Endothelial cell (in vitro differentiated cells): ENCODE measurements around the gene ARHGAP23. TPM values are rescaled to one million over a fixed set of nuclear protein-coding genes. Genes with fewer than 3 reads are reported as not detected.
A peak's percentile ranks its signal among the peaks of the same experiment; 100 is the strongest.

ENCODE experiments used
- DNase-seq: peaks from one replicate; pipeline ENCODE4 v3.0.0; 2021; ENCODE audit warnings: low spot score
- H3K27ac Mint-ChIP-seq: one replicate; pipeline ENCODE4 v1.8.0; 2021; ENCODE audit warnings: mixed read lengths, inconsistent platforms; ENCODE audit not compliant: unreplicated experiment
- H3K27me3 Mint-ChIP-seq: one replicate; pipeline ENCODE4 v1.8.0; 2021; ENCODE audit warnings: mild to moderate bottlenecking, moderate library complexity, mixed read lengths, inconsistent platforms; ENCODE audit not compliant: unreplicated experiment
- H3K36me3 Mint-ChIP-seq: one replicate; pipeline ENCODE4 v1.8.0; 2021; ENCODE audit warnings: mild to moderate bottlenecking, low read depth, mixed read lengths, inconsistent platforms; ENCODE audit not compliant: unreplicated experiment
- H3K4me1 Mint-ChIP-seq: one replicate; pipeline ENCODE4 v1.8.0; 2021; ENCODE audit warnings: mild to moderate bottlenecking, mixed read lengths, inconsistent platforms; ENCODE audit not compliant: unreplicated experiment
- H3K4me3 Mint-ChIP-seq: one replicate; pipeline ENCODE4 v1.8.0; 2021; ENCODE audit warnings: mild to moderate bottlenecking, mixed read lengths, inconsistent platforms; ENCODE audit not compliant: unreplicated experiment
- H3K9me3 Mint-ChIP-seq: one replicate; pipeline ENCODE4 v1.8.0; 2021; ENCODE audit warnings: mixed read lengths, inconsistent platforms; ENCODE audit not compliant: unreplicated experiment
- total RNA-seq: library from RNA; stranded (reverse); fragmentation: NEBNext Ultra II Directional; extraction: Animal tissue kit (Norgen Biotek cat#: 25700); gene quantifications from one replicate; pipeline ENCODE4 v1.2.1, GENCODE V29; 2021; ENCODE audit not compliant: unreplicated experiment
- TF ChIP-seq, protein P1 (sequence below): fragments of 200-600 bp; sonication (generic); IDR thresholded peaks from one replicate; pipeline ENCODE4 v1.5.0; 2021; ENCODE audit warnings: antibody characterized with exemption; ENCODE audit not compliant: unreplicated experiment

ARHGAP23 gene
- total RNA-seq, 1 donor from 2014 or later = 70.5 TPM

DNA sequence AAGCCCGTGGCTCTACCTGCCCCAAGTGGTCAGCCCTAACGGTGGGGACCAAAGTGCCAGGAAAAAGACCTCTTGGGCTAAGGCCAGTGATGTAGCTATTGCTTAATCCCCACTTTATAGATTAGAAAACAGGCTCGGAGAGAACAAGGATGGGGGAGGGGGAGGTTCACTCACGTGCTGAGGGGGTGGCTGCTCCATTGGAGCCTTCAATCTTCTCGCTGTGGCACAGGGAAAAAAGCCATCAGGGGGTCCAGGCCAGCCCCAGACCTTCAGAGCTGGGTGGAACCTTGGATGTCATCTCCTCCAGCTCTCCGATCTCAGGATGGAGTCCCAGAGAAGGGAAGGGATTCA is 131.6 kb downstream of the ARHGAP23 start:
- H3K4me1 Mint-ChIP-seq = peaks cover 18% of the 10 kb centered on the region
- H3K9me3 Mint-ChIP-seq = no peaks in the 10 kb centered on the region
- TF ChIP-seq, protein P1, sequence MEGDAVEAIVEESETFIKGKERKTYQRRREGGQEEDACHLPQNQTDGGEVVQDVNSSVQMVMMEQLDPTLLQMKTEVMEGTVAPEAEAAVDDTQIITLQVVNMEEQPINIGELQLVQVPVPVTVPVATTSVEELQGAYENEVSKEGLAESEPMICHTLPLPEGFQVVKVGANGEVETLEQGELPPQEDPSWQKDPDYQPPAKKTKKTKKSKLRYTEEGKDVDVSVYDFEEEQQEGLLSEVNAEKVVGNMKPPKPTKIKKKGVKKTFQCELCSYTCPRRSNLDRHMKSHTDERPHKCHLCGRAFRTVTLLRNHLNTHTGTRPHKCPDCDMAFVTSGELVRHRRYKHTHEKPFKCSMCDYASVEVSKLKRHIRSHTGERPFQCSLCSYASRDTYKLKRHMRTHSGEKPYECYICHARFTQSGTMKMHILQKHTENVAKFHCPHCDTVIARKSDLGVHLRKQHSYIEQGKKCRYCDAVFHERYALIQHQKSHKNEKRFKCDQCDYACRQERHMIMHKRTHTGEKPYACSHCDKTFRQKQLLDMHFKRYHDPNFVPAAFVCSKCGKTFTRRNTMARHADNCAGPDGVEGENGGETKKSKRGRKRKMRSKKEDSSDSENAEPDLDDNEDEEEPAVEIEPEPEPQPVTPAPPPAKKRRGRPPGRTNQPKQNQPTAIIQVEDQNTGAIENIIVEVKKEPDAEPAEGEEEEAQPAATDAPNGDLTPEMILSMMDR = no peak
- peaks cover 23% of the 10 kb centered on the region for H3K27me3 Mint-ChIP-seq
- H3K27ac Mint-ChIP-seq = no peak overlapping the region
- no peak for DNase-seq
- no peaks in the 10 kb centered on the region for H3K36me3 Mint-ChIP-seq
- no peak overlapping the region for H3K4me3 Mint-ChIP-seq

DNA sequence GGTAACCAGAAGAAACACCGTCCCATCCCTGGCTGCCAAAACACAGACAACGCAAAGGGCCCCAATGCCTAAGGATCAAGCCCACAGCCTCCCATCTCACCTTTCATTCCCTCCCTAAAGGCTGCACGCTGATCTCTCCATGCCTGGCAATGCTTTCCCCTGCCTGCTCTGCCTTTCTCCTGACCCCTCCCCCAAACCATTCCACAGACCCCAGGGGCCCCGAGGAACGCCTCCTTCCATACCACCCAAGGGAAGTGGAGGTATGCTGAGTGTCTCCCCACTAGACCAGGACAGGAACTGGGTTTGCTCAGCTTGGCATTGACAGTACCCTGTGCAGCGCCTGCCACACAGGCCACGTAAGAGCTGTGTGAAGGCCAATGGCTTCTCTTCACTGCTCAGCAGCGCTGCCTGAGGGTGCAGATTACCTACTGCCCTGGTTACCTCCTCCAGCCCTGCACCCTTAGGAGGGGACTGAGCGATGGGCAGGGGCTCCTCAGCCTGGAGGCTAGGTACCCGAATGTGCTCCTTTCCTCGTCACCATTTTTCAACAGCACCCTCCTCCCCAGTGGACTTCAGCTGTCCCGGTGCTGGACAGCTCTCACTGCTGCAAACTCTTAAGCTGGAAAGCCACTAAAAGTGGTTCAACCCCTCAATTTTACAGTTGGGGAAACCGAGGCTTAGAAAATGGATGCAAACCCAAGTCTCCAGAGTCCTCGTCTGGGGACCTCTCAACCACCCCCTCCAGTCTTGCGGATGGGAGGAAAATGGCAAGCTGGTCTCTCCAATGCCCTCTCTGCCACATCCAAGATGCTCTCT is 132.4 kb downstream of the ARHGAP23 start:
- H3K9me3 Mint-ChIP-seq = no peaks in the 10 kb centered on the region
- TF ChIP-seq, protein P1 = no peak
- H3K36me3 Mint-ChIP-seq = no peaks in the 10 kb centered on the region
- peak; percentile 39 for DNase-seq
- no peak overlapping the region for H3K4me3 Mint-ChIP-seq
- H3K27ac Mint-ChIP-seq = no peak overlapping the region
- peaks cover 29% of the 10 kb centered on the region for H3K27me3 Mint-ChIP-seq
- H3K4me1 Mint-ChIP-seq = peaks cover 18% of the 10 kb centered on the region

DNA sequence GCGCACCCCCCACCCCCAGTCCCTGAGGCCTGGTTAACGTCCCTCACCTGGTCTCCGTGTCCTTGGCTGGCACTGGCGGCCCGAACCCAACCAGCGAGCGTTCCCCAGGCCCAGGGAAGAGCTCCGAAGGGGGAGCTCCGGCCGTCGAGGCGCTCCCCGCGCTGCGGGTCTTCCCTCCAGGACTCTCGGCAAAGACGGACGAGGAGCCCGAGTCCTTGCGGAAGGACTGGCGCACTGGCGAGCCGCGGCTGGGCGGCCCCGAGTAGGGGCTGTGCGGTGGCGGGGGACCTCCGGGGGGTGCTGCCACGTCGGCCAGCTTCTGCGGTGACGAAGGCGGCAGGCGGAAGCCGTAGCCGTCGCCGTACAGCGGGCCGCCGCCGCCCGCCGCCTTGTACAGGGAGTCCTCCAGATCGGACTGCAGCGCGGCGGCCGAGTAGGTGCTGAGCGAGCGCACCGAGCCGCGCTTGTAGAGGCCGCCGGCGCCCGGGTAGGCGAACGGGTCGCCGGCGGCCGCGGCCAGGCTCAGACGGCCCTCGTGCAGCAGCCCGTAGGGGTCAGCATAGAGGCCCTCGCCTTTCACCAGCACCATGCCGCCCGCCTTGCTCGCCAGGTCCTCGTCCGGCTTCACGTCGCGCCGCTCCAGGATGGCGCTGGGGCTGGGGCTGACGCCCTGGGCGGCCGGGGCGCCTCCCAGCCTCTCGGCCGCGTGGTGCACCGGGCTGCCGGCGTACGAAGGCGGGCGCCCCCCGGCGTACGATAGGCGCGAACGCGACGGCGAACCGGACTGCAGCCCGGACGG is 133.4 kb downstream of the ARHGAP23 start:
- TF ChIP-seq, protein P1 = no peak
- DNase-seq = peak; percentile 49
- Mint-ChIP-seq H3K9me3 (no peaks in the 10 kb centered on the region), H3K4me3 (no peak overlapping the region), H3K27me3 (peaks cover 31% of the 10 kb centered on the region), H3K4me1 (peaks cover 18% of the 10 kb centered on the region), H3K36me3 (no peaks in the 10 kb centered on the region), H3K27ac (no peak overlapping the region)

Other genes starting within 250 kb of the ARHGAP23 start
- not detected for gene TBC1D3, start 235.9 kb upstream of the ARHGAP23 start, total RNA-seq
- gene MRPL45, start 131.3 kb upstream of the ARHGAP23 start, total RNA-seq = 57.7 TPM
- 0.97 TPM for gene GPR179, start 84.5 kb upstream of the ARHGAP23 start, total RNA-seq
- gene SOCS7, start 76.6 kb upstream of the ARHGAP23 start, total RNA-seq = 13.8 TPM
- gene SRCIN1, start 177.5 kb downstream of the ARHGAP23 start, total RNA-seq = 0.59 TPM
- 1.3 TPM for gene EPOP, start 246.5 kb downstream of the ARHGAP23 start, total RNA-seq